ENCODE measurements around the gene MYO1B. TPM values are rescaled to one million over a fixed set of nuclear protein-coding genes. Genes with fewer than 3 reads are reported as not detected.

Gene MYO1B
- 0.27 TPM for total RNA-seq (2013)
- polyA plus RNA-seq (under 1 TPM in 1 of 3 donors, not detected in 2; 0.01 TPM), polyA minus RNA-seq (not detected in 2 replicates), total RNA-seq (0 to 12.4 (median 0.25) reads per million in 11 experiments)

DNA sequence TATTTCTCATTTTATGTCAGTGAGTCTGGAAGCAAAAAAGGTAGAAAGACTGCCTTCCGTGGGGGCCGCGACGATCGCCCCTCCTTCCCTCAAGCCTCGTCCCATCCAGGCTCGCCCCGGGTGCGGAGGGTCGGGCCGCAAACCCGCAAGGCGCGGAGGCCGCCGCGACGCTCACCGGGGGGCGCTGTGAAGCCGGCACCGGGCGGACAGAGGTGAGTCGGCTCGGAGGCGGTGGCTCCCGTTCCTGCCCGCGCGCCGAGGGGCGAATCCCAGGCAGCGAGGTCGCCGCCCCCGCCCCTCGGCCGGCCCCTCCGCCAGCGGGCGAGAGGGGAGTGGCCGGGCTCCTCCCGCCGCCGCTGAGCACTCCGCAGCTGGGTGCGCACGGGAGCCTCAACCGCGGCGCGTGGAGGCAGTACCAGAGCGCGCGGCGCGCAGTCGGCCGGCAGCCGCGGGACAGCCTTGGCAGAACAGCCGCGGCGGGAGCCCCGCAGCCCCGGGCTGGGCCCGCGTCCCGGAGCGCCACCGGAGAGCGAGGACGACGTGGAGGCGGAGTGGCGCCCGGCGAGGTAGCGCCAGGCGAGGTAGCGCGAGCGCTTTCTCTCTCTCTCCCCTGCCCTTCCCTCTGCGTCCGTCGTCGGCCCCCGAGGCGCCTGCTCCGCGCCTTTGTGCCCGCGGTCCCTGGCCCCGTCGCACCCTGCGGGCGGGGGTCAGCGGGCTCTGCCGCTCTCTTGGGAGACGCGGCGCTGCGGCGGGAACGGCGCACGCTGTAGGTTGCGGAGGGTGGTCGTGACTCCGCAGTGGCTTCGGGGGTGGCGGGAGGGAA, at the start of gene MYO1B:
Gene MYO1B (plus strand): TSS at position 359 of the 823 bp plus-strand sequence. CDS start 31,492 bp downstream, outside the sequence.
- under 1% methylated on average over 98 of the region's 112 CpGs for WGBS (ENCODE audit: insufficient coverage)
- TF ChIP-seq, protein P1, sequence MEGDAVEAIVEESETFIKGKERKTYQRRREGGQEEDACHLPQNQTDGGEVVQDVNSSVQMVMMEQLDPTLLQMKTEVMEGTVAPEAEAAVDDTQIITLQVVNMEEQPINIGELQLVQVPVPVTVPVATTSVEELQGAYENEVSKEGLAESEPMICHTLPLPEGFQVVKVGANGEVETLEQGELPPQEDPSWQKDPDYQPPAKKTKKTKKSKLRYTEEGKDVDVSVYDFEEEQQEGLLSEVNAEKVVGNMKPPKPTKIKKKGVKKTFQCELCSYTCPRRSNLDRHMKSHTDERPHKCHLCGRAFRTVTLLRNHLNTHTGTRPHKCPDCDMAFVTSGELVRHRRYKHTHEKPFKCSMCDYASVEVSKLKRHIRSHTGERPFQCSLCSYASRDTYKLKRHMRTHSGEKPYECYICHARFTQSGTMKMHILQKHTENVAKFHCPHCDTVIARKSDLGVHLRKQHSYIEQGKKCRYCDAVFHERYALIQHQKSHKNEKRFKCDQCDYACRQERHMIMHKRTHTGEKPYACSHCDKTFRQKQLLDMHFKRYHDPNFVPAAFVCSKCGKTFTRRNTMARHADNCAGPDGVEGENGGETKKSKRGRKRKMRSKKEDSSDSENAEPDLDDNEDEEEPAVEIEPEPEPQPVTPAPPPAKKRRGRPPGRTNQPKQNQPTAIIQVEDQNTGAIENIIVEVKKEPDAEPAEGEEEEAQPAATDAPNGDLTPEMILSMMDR (IDR thresholded peaks at IDR 0.05), result no peak
- intact Hi-C loops (cut with micrococcal nuclease), result no loop called here
- peak within 1 kb of the TSS in 2 of 3 experiments; percentile 17 to 72 for H3K4me3 ChIP-seq (replicated peaks in 1 of 3; ENCODE audit: low read depth in 2 of 3, low read length in 3 of 3)
- peaks cover 12% of the 10 kb centered on the region for H3K4me1 Mint-ChIP-seq
- H3K9me3 ChIP-seq (replicated peaks in 1 of 2; ENCODE audit: control insufficient read depth in 1 of 2, insufficient read depth in 1 of 2, low read length in 2 of 2), result peaks cover 4 to 10% of the 10 kb centered on the region in 2 donors
- no peaks in the 10 kb centered on the region for H4K20me1 ChIP-seq (ENCODE audit: insufficient read depth, low read length)
- no peaks in the 10 kb centered on the region for H3K79me2 ChIP-seq (ENCODE audit: insufficient read depth, low read length)
- H2AFZ ChIP-seq (ENCODE audit: insufficient read depth, low read depth, low read length, poor library complexity, severe bottlenecking), result peak within 1 kb of the TSS; percentile 55
- H3K36me3 ChIP-seq (replicated peaks in 1 of 2; ENCODE audit: control insufficient read depth in 1 of 2, insufficient read depth in 2 of 2, low read length in 2 of 2), result no peaks in the 10 kb centered on the region
- peaks cover 7 to 15% of the 10 kb centered on the region in 2 donors for H3K4me1 ChIP-seq (ENCODE audit: control insufficient read depth in 1 of 2, insufficient read depth in 2 of 2, low read length in 2 of 2)
- H3K36me3 Mint-ChIP-seq, result no peaks in the 10 kb centered on the region
- H3K4me2 ChIP-seq (replicated peaks; ENCODE audit: extremely low read depth, low read length, poor library complexity, severe bottlenecking), result peak within 1 kb of the TSS; percentile 80
- H3K27me3 Mint-ChIP-seq (ENCODE audit: low read depth in 3 of 3), result peaks cover 38 to 47% (median 41%) of the 10 kb centered on the region in 3 donors
- peak within 1 kb of the TSS; percentile 40 for H3K9ac ChIP-seq (ENCODE audit: insufficient read depth, low read length, poor library complexity, severe bottlenecking)
- no peak within 1 kb of the TSS for H3K27ac Mint-ChIP-seq
- H3K27me3 ChIP-seq (ENCODE audit: control insufficient read depth in 2 of 2, insufficient read depth in 2 of 2, low read length in 2 of 2), result peaks cover 32 to 45% of the 10 kb centered on the region in 2 donors
- no peak within 1 kb of the TSS for H3K27ac ChIP-seq (ENCODE audit: low read depth in 1 of 2, low read length in 2 of 2)
- DNase-seq, result no peak
- peaks cover 0 to 11% (median 8%) of the 10 kb centered on the region in 7 donors for H3K9me3 Mint-ChIP-seq
- H3K4me3 Mint-ChIP-seq, result peak within 1 kb of the TSS; percentile 64 to 85

DNA sequence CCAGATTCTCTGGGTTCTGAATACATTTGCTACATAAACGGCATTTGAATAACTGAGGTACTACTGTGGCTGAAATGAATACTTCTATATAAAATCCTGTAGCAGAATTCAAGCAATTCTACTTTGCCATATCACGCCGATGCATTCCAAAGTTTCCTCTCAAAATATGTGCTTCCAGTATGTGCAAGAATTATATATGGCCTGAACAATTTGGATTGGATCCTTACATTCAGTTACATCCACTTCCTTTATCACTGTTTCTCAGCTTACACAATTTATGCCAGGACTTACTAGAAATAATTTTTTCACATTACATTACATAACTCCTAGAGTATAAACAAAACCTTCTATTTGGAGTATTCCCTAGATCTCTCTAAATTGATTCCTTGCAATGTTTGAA, 48.1 kb upstream of the MYO1B start:
- no peak overlapping the region for H3K9ac ChIP-seq (ENCODE audit: insufficient read depth, low read length, poor library complexity, severe bottlenecking)

More for the DNA sequence above, 48.1 kb upstream of the MYO1B start:
- Histone ChIP-seq H3K27ac (ENCODE audit: low read depth in 1 of 2, low read length in 2 of 2) (no peak overlapping the region), H3K9me3 (replicated peaks in 1 of 2; ENCODE audit: control insufficient read depth in 1 of 2, insufficient read depth in 1 of 2, low read length in 2 of 2) (no peaks in the 10 kb centered on the region), H4K20me1 (ENCODE audit: insufficient read depth, low read length) (no peaks in the 10 kb centered on the region), H2AFZ (ENCODE audit: insufficient read depth, low read depth, low read length, poor library complexity, severe bottlenecking) (no peak overlapping the region), H3K4me1 (ENCODE audit: control insufficient read depth in 1 of 2, insufficient read depth in 2 of 2, low read length in 2 of 2) (no peaks in the 10 kb centered on the region), H3K27me3 (ENCODE audit: control insufficient read depth in 2 of 2, insufficient read depth in 2 of 2, low read length in 2 of 2) (no peaks in the 10 kb centered on the region), H3K36me3 (replicated peaks in 1 of 2; ENCODE audit: control insufficient read depth in 1 of 2, insufficient read depth in 2 of 2, low read length in 2 of 2) (no peaks in the 10 kb centered on the region), H3K4me2 (replicated peaks; ENCODE audit: extremely low read depth, low read length, poor library complexity, severe bottlenecking) (no peak overlapping the region), H3K4me3 (replicated peaks in 1 of 3; ENCODE audit: low read depth in 2 of 3, low read length in 3 of 3) (no peak overlapping the region), H3K79me2 (ENCODE audit: insufficient read depth, low read length) (no peaks in the 10 kb centered on the region)
- Mint-ChIP-seq H3K4me1 (peaks cover 8% of the 10 kb centered on the region), H3K36me3 (no peaks in the 10 kb centered on the region), H3K27ac (no peak overlapping the region), H3K9me3 (peaks cover 0 to 6% (median 0%) of the 10 kb centered on the region in 7 donors), H3K4me3 (no peak overlapping the region), H3K27me3 (ENCODE audit: low read depth in 3 of 3) (peaks cover 0 to 3% (median 2%) of the 10 kb centered on the region in 3 donors)
- no CpG with 5 or more reads among the region's 3 CpGs for WGBS (ENCODE audit: insufficient coverage)
- TF ChIP-seq, protein P1 (IDR thresholded peaks at IDR 0.05), result no peak
- intact Hi-C loops (cut with micrococcal nuclease), result no loop called here
- no peak for DNase-seq

Data from CD14-positive monocyte (primary cell).